A204.1 (cell line): ENCODE measurements around the gene GNG14.
"Not testable (repeated sequence)": the region's sequence is repeated elsewhere in the genome, so short reads cannot be mapped to it uniquely, and the experiment has no call there.

Source experiments
- FAIRE-seq: peaks from 2 replicates; lab custom pipeline; 2012; peaks lifted over from hg19 to GRCh38; lab: Jason Lieb, UNC

GNG14 gene

DNA sequence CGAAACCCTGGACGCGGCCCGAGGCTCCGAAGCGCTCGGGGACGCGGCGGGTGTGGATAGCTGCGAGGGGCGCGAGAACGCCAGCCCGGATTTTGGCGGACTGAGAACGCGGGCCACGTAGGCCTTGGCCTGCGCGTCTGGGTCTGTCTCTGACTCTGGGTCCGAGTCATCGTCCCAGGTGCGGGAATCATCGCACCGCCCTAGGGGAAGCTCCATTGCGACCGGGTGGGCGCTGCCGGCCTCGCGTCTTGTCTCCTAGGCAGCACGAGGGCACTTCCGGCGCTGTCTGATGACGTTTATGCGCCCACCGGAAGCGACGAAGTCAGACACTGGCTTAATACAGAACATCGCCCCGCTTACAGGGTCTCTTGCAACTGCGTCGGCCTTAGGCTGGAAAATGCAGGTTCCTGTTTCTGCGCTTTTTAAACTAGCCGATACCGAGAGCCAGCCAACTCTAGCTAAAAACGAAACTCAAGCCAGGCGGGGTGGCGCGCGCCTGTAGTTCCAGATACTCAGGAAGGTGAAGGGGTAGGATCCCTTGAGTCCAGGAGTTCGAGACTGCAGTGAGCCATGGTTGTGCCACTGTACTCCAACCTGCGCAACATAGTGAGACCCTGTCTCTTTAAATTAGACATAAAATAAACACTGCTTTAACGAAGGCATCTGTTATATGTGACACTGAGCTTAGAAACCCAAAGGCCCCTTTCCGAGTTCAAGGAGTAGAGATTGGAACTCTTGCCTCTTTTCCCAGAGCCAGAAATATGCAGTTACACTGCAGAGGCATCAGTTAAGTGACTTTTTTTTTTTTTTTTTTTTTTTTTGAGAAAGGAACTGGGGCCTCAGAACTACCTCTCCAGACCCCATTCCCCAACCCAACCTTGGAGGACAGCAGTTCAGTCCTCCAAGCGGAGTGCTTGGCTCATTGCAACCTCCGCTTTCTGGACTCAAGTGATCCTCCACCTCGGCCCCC is 8.9 kb downstream of the GNG14 start, which contains the start of gene FBXW9:
FBXW9 (minus strand) TSS at position 266 of the 970 bp plus-strand sequence; CDS start at position 216, 50 bp downstream.
- FAIRE-seq: no peak

DNA sequence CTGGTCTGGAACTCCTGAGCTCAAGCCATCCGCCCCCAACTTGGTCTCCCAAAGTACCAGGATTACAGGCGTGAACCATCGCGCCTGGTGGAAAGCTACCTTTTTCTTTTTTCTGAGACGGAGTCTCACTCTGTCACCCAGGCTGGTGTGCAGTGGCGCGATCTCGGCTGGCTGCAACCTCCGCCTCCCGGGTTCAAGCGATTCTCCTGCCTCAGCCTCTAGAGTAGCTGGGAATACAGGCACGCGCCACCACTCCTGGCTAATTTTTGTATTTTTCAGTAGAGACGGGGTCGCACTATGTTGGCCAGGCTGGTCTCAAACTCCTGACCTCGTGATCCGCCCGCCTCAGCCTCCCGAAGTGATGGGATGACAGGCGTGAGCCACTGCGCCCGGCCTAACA is 9.6 kb downstream of the GNG14 start:
- not testable (repeated sequence) for FAIRE-seq

DNA sequence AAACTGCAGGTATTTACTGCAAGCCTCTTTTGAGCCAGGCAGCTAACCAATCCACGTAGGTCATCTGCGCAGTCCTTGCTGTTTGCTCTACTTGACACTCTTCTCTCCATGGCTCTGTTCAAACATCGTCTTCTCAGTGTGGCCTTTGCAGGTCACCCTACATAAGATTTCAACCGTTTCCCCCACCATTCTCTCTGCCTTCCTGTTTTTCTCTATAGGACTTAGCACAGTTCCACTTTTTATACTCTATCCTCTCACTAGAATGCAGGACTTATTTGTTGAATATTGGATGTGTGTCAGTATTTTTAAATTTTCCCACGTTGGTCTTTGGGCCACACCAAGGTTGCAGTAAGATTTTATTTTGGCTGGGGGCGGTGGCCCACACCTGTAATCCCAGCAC is 10.3 kb downstream of the GNG14 start:
- FAIRE-seq: no peak

- no peak for FAIRE-seq
Measured at GRCh38 chr19:12701596-12702282, 13.9 kb downstream of the GNG14 start.

DNA sequence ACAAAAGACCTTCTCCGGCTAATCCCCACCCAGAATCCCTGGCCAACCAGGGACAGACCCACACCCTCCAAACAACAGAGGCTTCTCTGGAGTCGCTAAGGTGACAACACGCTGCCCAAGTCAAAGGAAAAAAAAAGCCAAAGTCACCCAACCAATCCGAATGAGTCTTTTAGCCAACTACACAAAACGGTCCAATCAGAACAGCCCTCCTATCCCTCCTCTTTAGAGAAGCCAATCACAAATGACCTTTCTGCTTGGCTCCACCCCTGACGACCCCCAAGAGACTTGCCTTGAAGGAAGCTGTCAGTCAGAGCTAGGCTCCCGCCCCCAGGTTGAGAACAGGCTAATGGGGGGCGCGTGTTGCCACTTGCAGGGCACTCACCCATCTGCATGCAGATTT is 15.2 kb downstream of the GNG14 start:
- peak; percentile 3 for FAIRE-seq

DNA sequence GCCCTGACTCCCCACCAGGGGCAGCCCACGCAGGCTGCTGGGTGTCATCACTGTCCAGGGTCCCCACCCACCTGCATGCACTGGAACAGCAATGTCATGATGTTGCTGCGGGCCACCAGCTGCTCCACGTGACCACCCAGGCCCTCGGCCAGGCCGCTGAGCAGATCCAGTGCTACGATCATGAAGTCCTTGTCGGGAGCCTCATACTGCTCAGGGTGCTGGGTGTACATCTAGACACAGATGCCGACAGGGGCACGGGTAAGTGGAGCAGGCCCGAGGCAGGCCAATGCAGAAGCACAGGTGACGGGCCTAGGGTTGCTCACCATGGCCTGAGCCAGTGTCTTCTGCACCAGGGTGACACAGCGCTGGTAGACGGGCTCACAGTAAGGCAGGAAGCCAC is 17.4 kb downstream of the GNG14 start:
- FAIRE-seq: no peak

GRCh38 chr19:12705654-12706331 is 18.0 kb downstream of the GNG14 start:
- no peak for FAIRE-seq

DNA sequence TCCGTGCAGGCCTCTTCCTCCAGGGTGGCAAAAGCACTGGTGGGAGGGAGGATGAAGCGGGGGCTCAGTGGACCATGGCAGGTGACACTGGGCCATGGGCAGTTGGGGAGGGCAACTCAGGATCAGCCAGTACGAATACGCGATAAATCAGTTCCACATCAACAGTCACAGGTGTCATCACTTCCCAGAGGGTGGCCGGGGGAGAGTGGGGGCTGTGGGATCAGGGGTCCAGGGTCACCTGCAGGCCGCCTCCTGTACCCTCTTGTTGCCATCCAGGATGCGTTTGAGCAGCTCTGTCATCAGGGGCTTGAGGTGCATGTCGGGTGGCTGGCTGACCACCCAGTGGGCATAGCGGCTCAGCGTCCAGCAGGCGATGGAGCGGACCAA is 18.5 kb downstream of the GNG14 start:
- no peak for FAIRE-seq

- FAIRE-seq: no peak
Measured at GRCh38 chr19:12708641-12709040, 20.8 kb downstream of the GNG14 start.

- FAIRE-seq: no peak
Measured at GRCh38 chr19:12711187-12711586, 23.4 kb downstream of the GNG14 start.

DNA sequence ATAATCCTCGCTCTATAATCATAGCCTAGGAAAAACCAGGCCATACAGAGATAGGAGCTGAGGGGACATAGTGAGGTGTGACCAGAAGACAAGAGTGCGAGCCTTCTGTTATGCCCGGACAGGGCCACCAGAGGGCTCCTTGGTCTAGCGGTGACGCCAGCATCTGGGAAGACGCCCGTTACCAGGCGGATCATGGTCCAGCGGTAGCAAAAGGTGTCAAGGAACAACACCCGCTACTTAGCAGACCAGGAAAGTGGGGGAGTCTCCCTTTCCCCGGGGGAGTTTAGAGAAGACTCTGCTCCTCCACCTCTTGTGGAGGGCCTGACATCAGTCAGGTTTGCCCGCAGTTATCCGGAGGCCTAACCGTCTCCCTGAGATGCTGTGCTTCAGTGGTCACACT is 24.3 kb downstream of the GNG14 start:
- FAIRE-seq: not testable (repeated sequence)

GRCh38 chr19:12713304-12713703 is 25.5 kb downstream of the GNG14 start:
- not testable (repeated sequence) for FAIRE-seq

DNA sequence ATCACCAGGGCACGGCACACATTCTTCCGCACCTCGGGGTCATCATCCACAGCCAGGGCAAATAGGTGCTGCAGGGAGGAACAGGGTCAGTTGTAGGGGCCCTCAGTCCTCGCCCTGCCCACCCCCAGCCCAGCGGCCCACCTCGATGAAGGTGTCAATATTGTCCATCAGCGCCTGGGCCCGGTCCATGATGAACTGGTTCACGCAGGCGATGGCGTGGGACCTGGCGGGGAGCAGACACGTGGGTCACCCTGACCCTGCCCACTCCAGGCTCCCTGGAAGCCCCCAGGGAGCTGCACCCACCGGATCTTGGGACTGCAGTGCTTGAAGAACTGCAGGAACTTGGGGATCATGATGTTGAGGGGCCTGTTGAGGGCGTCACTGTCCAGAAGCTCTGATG is 27.3 kb downstream of the GNG14 start:
- no peak for FAIRE-seq

- no peak for FAIRE-seq
Measured at GRCh38 chr19:12715929-12716328, 28.1 kb downstream of the GNG14 start.

DNA sequence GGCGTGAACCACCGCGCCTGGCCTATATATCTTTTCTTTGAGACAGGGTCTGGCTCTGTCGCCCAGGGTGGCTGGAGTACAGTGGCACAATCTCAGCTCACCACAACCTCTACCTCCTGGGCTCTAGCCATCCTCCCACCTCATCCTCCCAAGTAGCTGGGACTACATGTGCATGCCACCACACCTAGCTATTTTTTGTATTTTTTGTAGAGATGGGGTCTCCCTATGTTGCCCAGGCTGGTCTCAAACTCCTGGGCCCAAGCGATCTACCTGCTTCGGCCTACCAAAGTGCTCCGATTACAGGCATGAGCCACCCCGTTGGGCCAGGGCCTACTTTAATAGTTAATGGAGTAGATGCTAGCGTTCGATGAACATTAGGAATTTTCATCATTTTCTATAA is 32.5 kb downstream of the GNG14 start:
- FAIRE-seq: no peak

GRCh38 chr19:12720851-12721655 is 33.3 kb downstream of the GNG14 start:
- FAIRE-seq: no peak

DNA sequence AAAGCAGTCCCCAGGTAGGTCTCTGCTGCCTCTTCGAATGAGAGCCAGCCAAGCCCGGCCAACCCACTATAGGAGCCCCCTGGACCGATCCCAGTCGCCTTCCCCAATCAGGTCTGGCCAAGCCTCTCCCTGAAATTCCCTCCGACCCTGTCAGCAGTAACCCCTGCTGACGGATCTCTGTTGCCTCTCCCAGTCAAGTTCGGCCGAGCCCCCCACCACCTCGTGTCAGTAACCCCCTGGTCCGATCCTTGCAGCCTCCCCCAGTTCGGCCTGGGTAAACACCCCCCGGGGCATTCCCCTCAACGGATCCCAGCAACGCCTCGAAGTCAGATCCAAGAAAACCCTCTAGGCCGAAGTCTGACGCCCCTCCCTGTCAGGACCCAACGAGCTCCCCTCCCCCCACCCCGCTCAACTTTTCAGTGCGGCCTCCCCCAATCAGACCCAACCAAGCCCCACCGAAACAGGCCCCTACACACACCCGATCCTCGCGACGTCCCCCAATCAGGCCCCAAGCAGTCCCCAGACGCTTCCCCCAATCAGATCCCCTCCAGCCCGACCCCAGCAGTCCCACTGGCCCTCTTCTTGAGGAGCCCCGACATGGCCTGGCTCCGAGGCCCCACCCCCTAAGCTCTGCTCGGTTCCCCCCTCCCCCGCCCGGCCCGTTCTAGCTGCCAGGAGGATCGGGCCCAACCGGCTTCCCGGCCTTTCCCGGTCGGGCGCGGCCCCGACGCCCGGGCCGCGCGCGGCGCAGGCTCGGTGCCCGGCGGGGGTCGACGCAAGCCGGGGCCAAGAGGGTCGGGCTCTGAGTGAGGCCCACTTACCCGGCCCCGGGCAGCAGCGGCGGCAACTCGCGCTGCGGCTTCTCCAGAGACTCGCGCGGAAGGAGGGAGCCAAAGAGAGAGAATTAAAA is 34.1 kb downstream of the GNG14 start:
- FAIRE-seq: no peak

GRCh38 chr19:12722566-12723380 is 35.0 kb downstream of the GNG14 start:
- FAIRE-seq: peak; percentile 97

DNA sequence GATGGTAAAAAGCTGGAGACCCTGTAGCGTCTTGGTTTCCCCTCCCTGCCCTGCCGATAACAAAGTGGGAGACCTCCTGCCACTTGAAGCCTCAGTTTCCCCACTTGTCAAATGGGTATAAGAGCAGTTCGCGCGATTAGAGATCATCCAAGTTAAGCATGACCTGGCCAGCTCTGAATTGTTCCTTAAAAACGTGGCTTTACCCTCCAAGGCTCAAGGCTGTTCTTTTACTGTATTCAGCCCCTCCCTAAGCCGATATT is 35.5 kb downstream of the GNG14 start:
- no peak for FAIRE-seq
